GM12892 (cell line): ENCODE results near the gene TOMM22.

ENCODE experiments used
- POLR2AphosphoS5 ChIP-seq: IDR thresholded peaks from 2 replicates; pipeline ENCODE4 v1.6.1; 2011; ENCODE audit warnings: low read depth, low read length, control low read depth
- TAF1 ChIP-seq: IDR thresholded peaks from 2 replicates; pipeline ENCODE4 v1.6.1; 2011; ENCODE audit warnings: low read depth, mild to moderate bottlenecking, control low read depth, low read length, borderline replicate concordance

- TF ChIP-seq POLR2AphosphoS5 (no peak), TAF1 (no peak)
These were observed 28.9 kb upstream of the TOMM22 start for GRCh38 chr22:38652859-38653258.
